ENCODE measurements around the gene STUB1.

DNA sequence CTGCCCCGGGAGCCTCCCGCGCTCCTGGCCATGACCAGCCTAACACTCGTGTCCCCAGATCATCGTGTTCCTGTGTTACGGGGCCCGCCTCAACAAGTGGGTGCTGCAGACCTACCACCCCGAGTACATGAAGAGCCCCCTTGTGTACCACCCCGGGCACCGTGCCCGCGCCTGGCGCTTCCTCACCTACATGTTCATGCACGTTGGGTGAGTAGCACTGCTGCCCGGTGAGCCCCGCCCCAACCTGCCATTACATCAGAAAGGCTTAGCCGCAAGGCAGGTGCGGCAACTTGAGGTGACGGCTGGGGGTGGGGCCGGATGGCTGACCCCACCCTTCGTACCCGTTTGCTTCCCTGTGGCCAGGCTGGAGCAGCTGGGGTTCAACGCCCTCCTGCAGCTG is 3.3 kb upstream of the STUB1 start:
- TF ChIP-seq, protein P1, sequence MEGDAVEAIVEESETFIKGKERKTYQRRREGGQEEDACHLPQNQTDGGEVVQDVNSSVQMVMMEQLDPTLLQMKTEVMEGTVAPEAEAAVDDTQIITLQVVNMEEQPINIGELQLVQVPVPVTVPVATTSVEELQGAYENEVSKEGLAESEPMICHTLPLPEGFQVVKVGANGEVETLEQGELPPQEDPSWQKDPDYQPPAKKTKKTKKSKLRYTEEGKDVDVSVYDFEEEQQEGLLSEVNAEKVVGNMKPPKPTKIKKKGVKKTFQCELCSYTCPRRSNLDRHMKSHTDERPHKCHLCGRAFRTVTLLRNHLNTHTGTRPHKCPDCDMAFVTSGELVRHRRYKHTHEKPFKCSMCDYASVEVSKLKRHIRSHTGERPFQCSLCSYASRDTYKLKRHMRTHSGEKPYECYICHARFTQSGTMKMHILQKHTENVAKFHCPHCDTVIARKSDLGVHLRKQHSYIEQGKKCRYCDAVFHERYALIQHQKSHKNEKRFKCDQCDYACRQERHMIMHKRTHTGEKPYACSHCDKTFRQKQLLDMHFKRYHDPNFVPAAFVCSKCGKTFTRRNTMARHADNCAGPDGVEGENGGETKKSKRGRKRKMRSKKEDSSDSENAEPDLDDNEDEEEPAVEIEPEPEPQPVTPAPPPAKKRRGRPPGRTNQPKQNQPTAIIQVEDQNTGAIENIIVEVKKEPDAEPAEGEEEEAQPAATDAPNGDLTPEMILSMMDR (IDR thresholded peaks at IDR 0.05; ENCODE audit: low read depth, low read length, missing input control) = no peak
- TF ChIP-seq GABPA (IDR thresholded peaks at IDR 0.05 in 1 of 2, conservative IDR thresholded peaks at IDR 0.05 in 1 of 2) = no peak
- no peak for TF ChIP-seq REST (IDR thresholded peaks at IDR 0.05)
- TF ChIP-seq RAD21 (IDR thresholded peaks at IDR 0.05) = no peak
- no peak for TF ChIP-seq JUND (IDR thresholded peaks at IDR 0.05)
- TF ChIP-seq ATF3 (IDR thresholded peaks at IDR 0.05) = no peak
- TF ChIP-seq EGR1 (IDR thresholded peaks at IDR 0.05; ENCODE audit: low read depth in 2 of 2) = no peak
- no peak for TF ChIP-seq RXRA (IDR thresholded peaks at IDR 0.05)

Measured in liver (tissue), 3 donors.